RWPE2 (cell line): ENCODE data around the gene FTSJ1.

ENCODE experiments used
- ATAC-seq: fragments of 200-7000 bp; cut with Tn5 transposase; 3 replicates; pipeline ENCODE4 v1.9.1; 2021; ENCODE audit warnings: low read depth
- DNase-seq: peaks from one replicate; pipeline ENCODE4 v3.0.0-alpha.2; 2020; ENCODE audit warnings: low spot score
- H3K27ac ChIP-seq: fragments of 450-650 bp; 2 replicates; pipeline ENCODE4 v1.5.1; 2017; ENCODE audit warnings: mild to moderate bottlenecking; ENCODE audit not compliant: poor library complexity, severe bottlenecking
- H3K27me3 ChIP-seq: fragments of 250-450 bp; sonication (Bioruptor Pico); 2 replicates; pipeline ENCODE4 v1.5.1; 2021; ENCODE audit warnings: mild to moderate bottlenecking, moderate library complexity; ENCODE audit not compliant: insufficient read depth, poor library complexity, severe bottlenecking
- H3K36me3 ChIP-seq: fragments of 250-450 bp; sonication (Bioruptor Pico); 2 replicates; pipeline ENCODE4 v1.5.1; 2020; ENCODE audit warnings: low read depth, mild to moderate bottlenecking, moderate library complexity
- H3K4me1 ChIP-seq: fragments of 250-450 bp; sonication (Bioruptor Pico); 2 replicates; pipeline ENCODE4 v1.5.1; 2021; ENCODE audit warnings: mild to moderate bottlenecking, moderate library complexity; ENCODE audit not compliant: insufficient read depth, poor library complexity, severe bottlenecking
- H3K4me3 ChIP-seq: fragments of 250-450 bp; sonication (Bioruptor Pico); 2 replicates; pipeline ENCODE4 v1.5.1; 2021; ENCODE audit warnings: mild to moderate bottlenecking, moderate library complexity; ENCODE audit not compliant: severe bottlenecking
- H3K9me3 ChIP-seq: fragments of 250-450 bp; sonication (Bioruptor Pico); 2 replicates; pipeline ENCODE4 v1.5.1; 2021; ENCODE audit warnings: mild to moderate bottlenecking, moderate library complexity; ENCODE audit not compliant: severe bottlenecking
- TF ChIP-seq, protein P1 (sequence below): fragments of 450-650 bp; IDR thresholded peaks from one replicate; pipeline ENCODE4 v1.5.1; 2017; ENCODE audit warnings: mild to moderate bottlenecking, moderate library complexity; ENCODE audit not compliant: poor library complexity, severe bottlenecking

Gene FTSJ1

DNA sequence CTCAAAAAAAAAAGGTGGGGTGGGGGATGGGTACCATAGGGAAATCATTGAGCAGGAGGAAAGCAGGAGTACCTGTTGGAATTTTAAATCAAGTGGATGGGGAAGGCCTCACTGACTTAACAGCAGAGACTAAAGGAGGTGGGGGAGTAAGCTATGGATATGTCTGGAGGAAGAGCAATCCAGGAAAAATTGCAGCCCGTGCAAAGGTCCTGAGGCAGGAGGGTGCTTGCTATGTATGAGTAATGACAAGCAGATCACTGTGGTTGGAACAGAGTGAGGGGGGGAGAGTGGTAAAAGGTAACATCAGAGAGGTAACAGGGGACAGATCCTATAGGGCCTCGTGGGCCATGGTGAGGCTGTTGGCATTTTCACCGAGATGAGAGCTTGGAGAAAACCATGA is 4.1 kb downstream of the FTSJ1 start:
- no peak for ATAC-seq
- peaks cover 56% of the 10 kb centered on the region for H3K36me3 ChIP-seq

DNA sequence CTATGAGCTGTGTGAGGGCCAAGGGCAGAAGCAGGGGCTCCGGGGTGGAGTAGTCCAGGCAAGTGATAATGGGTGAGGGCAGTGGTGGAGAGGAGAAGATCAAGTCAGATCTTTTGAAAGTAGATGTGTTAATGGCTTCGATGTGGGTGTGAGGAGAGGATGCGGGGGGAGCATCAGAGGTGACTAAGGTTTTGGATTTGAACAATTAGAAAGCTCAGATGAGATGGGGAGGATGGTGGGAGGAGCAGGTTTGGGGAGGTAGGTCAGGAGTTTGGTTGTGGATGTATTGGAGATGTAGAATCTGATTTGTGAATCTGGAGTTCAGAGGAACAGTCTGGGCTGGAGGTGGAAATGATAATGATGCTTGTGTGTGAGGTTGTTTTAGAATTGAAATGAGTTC is 4.6 kb downstream of the FTSJ1 start:
- Histone ChIP-seq H3K27ac (peak overlapping the region; percentile 74), H3K27me3 (no peaks in the 10 kb centered on the region), H3K9me3 (no peaks in the 10 kb centered on the region), H3K4me1 (no peaks in the 10 kb centered on the region), H3K36me3 (peaks cover 60% of the 10 kb centered on the region), H3K4me3 (no peak overlapping the region)
- no peak for DNase-seq
- TF ChIP-seq, protein P1, sequence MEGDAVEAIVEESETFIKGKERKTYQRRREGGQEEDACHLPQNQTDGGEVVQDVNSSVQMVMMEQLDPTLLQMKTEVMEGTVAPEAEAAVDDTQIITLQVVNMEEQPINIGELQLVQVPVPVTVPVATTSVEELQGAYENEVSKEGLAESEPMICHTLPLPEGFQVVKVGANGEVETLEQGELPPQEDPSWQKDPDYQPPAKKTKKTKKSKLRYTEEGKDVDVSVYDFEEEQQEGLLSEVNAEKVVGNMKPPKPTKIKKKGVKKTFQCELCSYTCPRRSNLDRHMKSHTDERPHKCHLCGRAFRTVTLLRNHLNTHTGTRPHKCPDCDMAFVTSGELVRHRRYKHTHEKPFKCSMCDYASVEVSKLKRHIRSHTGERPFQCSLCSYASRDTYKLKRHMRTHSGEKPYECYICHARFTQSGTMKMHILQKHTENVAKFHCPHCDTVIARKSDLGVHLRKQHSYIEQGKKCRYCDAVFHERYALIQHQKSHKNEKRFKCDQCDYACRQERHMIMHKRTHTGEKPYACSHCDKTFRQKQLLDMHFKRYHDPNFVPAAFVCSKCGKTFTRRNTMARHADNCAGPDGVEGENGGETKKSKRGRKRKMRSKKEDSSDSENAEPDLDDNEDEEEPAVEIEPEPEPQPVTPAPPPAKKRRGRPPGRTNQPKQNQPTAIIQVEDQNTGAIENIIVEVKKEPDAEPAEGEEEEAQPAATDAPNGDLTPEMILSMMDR: no peak
- ATAC-seq: no peak

More for the DNA sequence above, 4.1 kb downstream of the FTSJ1 start:
- Histone ChIP-seq H3K4me3 (no peak overlapping the region), H3K27me3 (no peaks in the 10 kb centered on the region), H3K4me1 (no peaks in the 10 kb centered on the region), H3K9me3 (no peaks in the 10 kb centered on the region), H3K27ac (peak overlapping the region; percentile 74)
- TF ChIP-seq, protein P1: no peak
- no peak for DNase-seq

DNA sequence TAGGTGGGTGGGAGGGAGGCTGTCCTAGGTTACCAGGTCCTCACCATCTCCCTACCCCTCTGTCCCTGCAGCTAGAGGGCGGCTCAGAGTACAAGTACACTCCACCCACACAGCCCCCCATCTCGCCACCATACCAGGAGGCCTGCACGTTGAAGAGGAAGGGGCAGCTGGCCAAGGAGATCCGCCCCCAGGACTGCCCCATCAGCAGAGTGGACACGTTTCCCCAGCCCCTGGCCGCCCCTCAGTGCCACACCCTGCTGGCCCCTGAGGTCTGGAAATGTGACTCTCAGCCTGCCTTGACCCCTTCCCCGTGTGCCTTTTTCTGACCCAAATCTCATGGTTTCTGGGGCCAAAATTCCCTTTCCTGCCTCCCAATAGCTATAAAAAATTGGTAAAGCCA is 6.5 kb downstream of the FTSJ1 start:
- H3K27ac ChIP-seq: peak overlapping the region; percentile 97
- ATAC-seq (no peak), DNase-seq (no peak)
- H3K36me3 ChIP-seq: peaks cover 73% of the 10 kb centered on the region
- TF ChIP-seq, protein P1: no peak
- no peak overlapping the region for H3K4me3 ChIP-seq
- no peaks in the 10 kb centered on the region for H3K9me3 ChIP-seq
- H3K4me1 ChIP-seq: peaks cover 9% of the 10 kb centered on the region
- no peaks in the 10 kb centered on the region for H3K27me3 ChIP-seq

DNA sequence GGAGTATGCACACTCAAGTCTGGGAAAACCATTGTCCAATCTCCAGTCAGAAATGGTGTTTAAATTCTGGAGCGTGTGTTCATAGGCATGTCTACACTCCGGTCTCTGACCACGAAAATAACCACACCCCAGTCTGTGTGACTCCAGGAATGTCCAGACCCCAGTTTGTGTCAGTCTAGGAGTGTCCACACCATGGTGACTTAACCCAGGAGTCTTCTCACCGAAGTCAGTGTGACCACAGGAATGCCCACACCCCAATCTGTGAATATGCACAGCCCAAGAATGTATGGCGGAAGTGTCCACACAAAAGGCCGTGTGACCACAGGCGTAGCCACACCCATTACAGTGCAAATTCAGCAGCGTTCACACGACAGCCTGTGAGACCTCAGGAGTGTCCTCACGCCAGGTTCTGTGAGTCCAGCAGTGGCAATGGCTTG is 11.4 kb downstream of the FTSJ1 start:
- Histone ChIP-seq H3K4me1 (peaks cover 43% of the 10 kb centered on the region), H3K36me3 (peaks cover 38% of the 10 kb centered on the region), H3K27me3 (no peaks in the 10 kb centered on the region), H3K9me3 (no peaks in the 10 kb centered on the region), H3K4me3 (no peak overlapping the region), H3K27ac (peak overlapping the region; percentile 97)
- ATAC-seq (peak; percentile 85), DNase-seq (peak; percentile 85)
- TF ChIP-seq, protein P1: no peak

DNA sequence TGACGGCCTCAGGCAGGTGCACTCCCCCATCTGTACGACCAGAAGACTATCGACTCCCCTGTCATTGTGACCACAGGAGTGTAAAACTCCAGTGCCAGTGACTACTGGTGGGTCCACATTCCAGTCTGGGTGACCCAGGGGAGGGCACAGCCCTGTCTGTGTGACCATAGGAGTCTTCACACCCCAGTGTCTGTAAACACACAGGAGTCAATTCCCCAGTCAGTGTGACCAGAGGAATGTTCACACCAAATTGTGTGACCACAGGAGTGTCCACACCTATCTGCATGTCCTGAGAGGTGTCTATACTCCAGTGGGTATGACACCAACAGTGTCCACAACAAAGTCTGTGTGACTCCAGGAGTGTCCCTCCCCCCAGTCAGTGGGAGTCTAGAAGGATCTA is 12.0 kb downstream of the FTSJ1 start:
- Histone ChIP-seq H3K27ac (peak overlapping the region; percentile 97), H3K9me3 (no peaks in the 10 kb centered on the region), H3K4me3 (no peak overlapping the region), H3K4me1 (peaks cover 47% of the 10 kb centered on the region), H3K27me3 (no peaks in the 10 kb centered on the region), H3K36me3 (peaks cover 31% of the 10 kb centered on the region)
- ATAC-seq (no peak), DNase-seq (no peak)
- TF ChIP-seq, protein P1: no peak
